GM18519 (cell line): ENCODE data around the gene ZNF101.
"Not testable (repeated sequence)": the region's sequence is repeated elsewhere in the genome, so short reads cannot be mapped to it uniquely, and the experiment has no call there.

Experiments used
- ATAC-seq: cut with Tn5 transposase; IDR thresholded peaks from one replicate; pipeline ENCODE4 v1.9.1; 2021; ENCODE audit warnings: mild to moderate bottlenecking, moderate library complexity; ENCODE audit not compliant: unreplicated experiment, low FRiP score

The ZNF101 gene

DNA sequence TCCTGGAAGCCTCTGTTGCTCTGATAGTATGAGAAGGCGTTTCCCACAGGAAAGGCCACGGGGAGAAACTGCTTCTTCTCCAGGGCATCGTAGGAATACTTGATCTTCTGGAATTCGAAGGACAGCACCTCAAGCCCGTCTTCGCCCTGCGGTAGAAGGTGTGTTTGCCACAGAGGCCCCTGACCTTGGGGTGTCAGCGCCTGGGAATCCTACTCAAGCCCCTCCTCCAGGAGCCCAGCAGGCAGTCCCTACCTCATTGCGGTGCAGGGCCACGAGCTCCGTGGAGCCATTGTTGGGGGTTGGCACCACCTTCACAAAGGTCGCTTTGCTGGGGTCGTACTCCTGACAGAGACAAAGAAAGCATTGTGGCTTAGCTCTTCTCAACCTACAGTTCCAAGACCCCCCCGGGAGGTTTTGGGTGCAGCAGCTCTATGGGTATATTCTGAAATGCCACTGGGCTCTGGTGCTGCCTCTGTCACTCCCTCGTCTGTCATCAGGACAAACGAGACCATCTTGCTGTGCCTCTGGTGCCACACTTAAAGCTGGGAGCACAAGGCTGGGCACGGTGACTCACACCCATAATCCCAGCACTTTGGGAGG lies 8.9 kb upstream of the ZNF101 start:
- ATAC-seq, result no peak

DNA sequence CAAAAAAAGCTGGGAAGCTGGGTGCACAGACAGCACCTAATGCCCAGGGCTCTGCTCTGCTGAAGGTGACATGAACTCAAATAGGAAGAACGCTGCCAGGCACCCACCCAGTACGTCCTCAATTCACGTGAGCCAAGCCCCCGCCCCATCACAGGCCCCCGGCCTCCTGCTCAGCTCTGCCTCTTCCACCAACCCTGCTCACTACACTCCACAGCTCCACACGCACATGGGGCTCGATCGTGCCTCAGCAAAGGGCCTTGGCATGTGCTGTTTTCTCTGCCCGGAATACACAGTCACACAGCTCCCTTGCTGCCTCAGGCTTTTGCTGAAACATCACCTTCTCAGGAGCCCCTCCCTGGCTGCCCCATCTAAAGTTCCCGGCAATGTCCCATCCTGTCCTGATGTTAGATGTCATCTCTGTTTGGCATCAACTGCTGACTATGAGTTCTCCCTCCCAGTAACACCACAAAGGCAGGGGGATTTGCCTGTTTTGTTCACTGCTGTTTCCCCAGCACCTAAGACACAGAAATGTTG lies 7.4 kb upstream of the ZNF101 start:
- ATAC-seq, result no peak

DNA sequence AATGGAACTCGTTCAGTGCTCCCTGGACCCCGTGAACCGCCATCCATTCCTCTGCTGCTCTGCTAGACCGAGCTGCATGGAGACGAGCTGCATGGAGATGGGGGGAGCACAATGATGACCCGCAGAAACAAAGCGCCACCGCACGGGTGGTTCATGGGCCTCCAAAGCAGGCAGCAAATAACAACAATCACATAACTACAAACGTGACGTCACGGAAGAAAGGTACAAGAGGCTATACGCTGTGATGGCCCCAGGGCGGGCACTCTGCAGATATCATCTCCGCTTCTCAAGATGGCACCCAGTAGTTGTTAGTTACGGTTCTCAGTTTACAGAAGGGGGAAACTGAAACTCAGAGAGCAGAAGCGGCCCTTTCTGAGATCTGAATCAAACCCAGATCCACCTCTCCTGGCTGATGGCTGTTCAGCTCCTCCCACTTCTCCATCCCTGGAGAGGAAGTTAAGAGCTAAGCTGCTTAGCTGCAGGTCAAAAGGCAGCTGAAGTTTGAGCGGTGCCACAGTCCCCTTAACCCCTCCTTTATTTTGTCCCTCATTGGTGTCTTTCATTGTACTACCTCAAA lies 6.9 kb upstream of the ZNF101 start:
- ATAC-seq, result no peak

GRCh38 chr19:19662344-19662743 lies 6.3 kb upstream of the ZNF101 start:
- no peak for ATAC-seq

- no peak for ATAC-seq
Measured at GRCh38 chr19:19662871-19663255, 5.8 kb upstream of the ZNF101 start.

- peak; percentile 58 for ATAC-seq
Measured at GRCh38 chr19:19663256-19664120, 5.2 kb upstream of the ZNF101 start, which contains the start of gene ATP13A1. Gene ATP13A1 (minus strand): TSS chr19:19663676. CDS start chr19:19663666, 10 bp downstream.

DNA sequence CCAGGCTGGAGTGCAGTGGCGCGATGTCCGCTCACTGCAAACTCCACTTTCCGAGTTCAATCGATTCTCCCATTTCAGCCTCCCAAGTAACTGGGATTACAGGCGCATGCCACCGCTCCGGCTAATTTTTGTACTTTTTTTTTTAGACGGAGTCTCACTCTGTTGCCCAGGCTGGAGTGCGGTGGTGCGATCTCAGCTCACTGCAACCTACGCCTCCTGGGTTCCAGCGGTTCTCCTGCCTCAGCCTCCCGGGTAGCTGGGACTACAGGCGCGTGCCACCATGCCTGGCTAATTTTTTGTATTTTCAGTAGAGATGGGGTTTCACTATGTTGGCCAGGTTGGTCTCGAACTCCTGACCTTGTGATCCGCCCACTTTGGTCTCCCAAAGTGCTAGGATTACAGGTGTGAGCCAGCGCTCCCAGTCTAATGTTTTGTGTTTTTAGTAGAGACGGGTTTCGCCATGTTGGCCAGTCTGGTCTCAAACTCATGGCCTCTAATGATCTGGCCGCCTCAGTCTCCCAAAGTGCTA lies 3.2 kb upstream of the ZNF101 start:
- not testable (repeated sequence) for ATAC-seq

DNA sequence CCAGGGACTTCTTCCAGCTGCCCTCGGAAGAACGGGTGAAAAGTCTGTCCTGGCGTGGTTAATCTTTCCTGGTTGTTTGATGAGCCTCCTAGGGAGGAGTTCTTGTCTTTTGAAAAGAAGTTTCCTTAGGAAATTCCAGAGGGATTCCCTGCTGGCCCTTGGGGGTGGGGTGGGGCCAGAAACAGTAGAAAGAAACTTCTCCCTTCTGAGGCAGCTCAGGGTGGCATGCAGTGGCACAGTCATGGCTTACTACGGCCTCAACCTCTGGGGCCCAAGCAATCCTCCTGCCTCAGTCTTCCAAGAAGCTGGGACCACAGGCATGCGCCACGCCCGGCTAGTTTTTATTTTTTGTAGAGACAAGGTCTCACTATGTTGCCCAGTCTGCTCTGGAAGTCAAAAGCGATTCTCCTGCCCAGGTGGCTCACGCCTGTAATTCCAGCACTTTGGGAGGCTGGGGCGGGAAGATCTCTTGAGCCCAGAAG lies 1.5 kb downstream of the ZNF101 start:
- ATAC-seq, result no peak

DNA sequence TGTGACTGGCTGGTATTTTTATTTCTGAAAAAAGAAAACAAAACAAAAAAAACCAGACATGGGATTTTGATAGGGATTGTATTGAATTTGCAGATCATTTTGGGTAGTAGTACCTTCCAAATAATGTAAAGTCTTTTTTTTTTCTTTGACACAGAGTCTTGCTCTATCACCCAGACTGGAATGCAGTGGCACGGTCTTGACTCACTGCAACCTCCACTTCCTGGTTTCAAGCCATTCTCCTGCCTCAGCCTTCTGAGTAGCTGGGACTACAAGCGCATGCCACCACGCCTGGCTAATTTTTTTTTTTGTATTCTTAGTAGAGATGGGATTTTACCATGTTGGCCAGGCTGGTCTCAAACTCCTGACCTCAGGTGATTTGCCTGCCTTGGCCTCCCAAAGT lies 4.2 kb downstream of the ZNF101 start:
- no peak for ATAC-seq

GRCh38 chr19:19674315-19674714 lies 5.7 kb downstream of the ZNF101 start:
- no peak for ATAC-seq

- ATAC-seq, result no peak
Measured at GRCh38 chr19:19677579-19677978, 8.9 kb downstream of the ZNF101 start.

GRCh38 chr19:19679176-19680073 lies 10.8 kb downstream of the ZNF101 start:
- ATAC-seq, result no peak

DNA sequence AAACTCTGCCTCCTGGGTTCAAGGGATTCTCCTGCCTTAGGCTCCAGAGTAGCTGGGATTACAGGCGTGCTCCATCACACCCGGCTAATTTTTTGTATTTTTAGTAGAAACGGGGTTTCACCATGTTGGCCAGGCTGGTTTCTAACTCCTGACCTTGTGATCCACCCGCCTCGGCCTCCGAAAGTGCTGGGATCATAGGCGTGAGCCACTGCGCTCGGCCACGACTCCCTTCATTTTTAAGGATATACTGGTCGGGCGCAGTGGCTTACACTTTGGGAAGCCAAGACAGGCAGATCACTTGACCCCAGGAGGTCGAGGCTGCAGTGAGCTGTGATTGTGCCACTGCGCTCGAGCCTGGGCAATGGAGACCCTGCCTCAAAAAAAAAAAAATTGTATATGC lies 17.5 kb downstream of the ZNF101 start:
- not testable (repeated sequence) for ATAC-seq

DNA sequence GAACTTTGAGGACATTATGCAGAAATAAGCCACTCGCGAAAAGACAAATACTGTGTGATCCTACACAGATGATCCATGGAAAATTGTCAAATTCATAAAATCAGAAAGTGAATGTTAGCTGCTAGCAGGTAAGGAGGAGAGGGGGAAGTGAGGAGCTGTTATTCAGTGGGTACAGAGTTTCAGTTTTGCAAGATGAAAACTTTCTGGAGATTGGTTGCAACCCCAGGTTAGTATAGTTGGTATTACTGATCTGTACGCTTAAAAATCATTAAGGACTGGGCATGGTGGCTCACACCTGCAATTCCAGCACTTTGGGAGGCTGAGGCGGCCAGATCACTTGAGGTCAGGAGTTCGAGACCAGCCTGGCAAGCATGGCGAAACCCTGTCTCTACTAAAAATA lies 17.9 kb downstream of the ZNF101 start:
- ATAC-seq, result no peak

DNA sequence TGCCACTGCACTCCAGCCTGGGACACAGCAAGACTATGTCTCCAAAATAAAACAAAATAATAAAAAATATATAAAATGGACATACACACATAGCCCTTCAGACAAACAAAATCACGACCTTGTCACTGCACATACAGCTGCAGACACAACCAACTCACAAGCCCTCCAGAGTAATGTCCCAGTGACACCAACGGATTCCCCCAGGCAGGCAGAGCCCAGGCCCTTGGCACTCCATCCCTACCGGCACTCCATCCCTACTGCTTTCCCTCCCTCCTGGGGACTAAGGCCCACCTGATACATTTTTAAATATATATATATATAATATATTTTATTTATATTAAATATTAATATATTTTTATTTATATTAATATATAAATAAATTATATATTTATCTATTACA lies 18.5 kb downstream of the ZNF101 start:
- no peak for ATAC-seq

GRCh38 chr19:19689023-19689422 lies 20.4 kb downstream of the ZNF101 start:
- not testable (repeated sequence) for ATAC-seq

- no peak for ATAC-seq
Measured at GRCh38 chr19:19691683-19692082, 23.0 kb downstream of the ZNF101 start.

DNA sequence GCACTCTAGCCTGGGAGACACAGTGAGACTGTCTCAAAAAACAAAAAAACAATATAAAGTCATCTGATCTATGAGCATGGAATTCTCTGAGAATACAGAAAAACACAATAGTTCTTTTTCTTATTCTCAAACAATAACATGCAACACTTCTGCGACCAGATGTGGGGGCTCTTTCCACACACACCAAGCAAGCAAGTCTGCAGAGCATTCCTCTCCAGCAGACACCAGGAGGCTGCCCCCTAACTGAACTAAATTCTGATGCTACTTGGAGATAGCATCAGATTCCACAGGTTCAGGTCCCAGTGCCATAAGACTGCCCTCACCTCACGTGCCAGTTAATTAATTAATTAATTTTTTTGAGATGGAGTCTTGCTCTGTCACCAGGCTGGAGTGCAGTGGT lies 27.7 kb downstream of the ZNF101 start:
- ATAC-seq, result no peak

- ATAC-seq, result no peak
Measured at GRCh38 chr19:19697589-19697988, 28.9 kb downstream of the ZNF101 start.

DNA sequence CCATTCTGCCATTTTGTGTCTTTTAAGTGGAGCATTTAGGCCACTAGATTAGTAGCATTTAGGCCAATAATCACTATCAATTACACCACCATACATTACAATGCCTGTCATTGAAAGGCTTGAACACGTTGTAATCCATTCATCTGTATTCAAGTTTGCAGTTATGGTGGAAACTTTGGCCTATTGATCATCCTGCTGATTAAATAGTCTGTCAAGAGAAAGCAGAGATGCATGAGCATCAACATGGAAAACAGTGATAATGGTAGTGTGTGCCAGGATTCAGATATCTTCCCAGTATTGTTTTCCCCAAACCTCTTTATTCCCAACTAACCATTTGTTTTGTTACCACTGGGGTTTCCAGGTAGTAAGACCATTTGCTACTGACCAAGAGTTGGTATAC lies 31.9 kb downstream of the ZNF101 start:
- not testable (repeated sequence) for ATAC-seq
